ENCODE measurements around the gene AVEN.

AVEN gene

DNA sequence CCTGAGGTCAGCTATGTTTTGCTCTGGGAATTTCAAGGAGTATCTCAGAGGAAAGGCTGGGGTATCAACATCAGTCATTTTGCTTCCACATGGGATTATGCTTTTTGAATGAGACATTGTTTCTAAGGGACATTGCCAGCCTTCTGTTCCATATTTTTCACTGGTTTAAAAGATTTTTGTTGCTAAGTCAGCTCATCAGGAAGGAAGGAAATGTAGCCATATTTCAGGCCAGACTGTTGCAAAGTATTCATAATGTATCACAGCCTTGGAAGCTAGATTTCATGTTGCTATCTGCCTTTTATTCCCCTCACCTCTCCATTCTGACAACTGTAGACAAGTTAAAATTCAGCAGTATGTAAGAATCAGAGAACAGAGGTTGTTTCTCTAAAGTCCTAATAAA lies 131.7 kb downstream of the AVEN start:
- no peak for DNase-seq

DNA sequence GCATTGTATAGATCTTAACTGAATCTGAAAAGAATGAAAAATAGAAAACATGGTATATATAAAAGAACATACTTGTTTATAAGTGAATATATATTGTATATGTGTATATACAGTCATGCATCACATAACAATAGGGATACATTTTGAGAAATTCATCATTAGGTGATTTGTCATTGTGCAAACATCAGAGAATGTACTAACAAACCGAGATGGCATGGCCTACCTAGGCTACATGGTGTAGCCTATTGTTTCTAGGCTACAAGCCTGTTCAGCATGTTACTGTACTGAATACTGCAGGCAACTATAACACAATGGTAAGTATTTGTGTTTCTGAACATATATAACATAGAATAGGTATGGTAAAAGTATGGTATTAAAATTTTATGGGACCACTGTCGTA lies 135.3 kb downstream of the AVEN start:
- DNase-seq, result no peak

DNA sequence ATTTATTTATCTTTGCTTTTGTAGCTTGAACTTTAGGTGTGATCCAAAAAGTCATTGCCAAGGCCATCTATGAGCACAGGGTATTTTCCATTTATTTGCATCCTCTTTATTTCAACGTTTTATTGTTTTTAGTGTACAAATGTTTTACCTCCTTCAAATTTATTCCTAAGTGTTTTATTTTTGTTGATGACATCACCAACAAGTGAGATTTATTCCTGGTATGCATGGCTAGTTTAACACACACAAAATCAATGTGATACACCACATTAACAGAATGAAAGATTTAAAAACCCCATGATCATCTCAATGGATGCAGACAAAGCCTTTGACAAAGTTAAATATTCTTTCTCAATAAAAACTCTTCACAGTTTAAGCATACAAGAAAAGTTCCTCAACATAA lies 137.0 kb downstream of the AVEN start:
- DNase-seq, result no peak

DNA sequence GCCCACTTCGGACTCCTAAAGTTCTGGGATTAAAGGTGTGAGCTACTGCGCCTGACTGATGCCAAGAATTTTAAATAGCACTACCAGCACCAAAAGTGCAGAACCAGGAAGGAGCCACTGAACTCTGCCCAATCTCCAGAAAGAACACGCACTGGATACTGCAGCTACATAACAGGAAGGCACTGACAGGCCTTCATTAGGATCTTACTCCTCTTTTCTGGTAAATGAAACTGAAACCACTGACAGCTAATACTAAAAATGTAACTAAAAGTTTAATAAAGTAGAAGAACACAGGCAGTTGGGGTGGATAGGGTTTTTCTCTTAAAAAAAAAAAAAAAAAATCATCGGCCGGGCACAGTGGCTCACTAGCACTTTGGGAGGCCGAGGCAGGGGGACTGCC lies 144.8 kb downstream of the AVEN start:
- DNase-seq, result no peak

DNA sequence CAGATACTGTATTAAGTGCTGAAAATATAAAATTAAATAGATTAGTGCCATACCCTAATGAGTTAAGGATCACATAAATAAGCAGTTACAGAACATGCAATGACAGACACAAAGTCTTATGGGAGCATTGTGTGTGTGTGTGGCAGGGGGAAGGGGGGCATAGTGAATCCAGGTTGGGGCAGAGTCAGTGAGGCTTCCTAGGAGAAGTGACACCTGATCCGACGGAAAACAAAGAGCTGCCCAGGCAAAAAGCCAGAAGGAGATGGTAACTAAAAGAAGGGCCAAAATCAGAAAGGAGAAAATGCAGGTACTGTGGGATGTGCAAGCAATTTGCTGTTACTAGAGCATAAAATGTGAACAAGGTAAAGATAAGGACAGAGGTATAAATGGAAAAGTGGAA lies 150.8 kb downstream of the AVEN start:
- DNase-seq, result no peak

DNA sequence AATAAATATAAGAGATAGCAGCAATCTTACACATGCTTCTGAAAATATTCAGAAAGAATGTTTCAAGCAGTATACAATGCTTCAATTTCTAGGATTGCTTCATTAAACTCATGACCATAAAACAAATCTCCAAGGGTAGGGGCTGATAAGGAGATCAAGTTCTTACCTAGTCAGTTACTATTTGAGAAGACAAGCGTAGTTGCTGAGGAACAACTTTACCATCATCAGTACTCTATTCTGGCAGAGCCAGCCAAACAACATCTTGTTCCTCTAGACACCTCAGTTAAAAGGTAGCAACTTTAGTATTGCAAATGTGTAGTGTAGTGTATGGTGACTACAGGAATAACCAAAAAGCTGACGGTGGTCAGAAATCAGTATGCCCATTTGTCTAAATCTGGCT lies 156.1 kb downstream of the AVEN start:
- no peak for DNase-seq

DNA sequence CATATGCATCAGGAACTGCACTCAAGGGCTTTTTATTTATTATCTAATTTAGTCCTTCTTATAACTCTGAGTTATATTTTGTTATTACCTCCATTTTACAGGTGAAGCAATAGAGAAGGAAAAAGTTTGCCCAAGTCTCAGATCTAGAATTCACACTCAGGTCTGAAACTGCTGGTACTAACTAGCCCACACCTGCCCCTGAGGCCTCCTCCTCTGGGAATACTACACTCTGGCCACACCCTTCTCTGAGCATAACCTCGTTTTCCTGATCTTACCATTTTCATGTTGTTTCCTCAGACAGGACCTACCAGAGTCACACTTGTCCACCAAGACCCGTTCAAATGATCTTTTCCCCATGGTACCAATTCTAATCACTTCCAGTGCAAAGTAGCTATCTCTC lies 164.8 kb downstream of the AVEN start:
- DNase-seq, result no peak

DNA sequence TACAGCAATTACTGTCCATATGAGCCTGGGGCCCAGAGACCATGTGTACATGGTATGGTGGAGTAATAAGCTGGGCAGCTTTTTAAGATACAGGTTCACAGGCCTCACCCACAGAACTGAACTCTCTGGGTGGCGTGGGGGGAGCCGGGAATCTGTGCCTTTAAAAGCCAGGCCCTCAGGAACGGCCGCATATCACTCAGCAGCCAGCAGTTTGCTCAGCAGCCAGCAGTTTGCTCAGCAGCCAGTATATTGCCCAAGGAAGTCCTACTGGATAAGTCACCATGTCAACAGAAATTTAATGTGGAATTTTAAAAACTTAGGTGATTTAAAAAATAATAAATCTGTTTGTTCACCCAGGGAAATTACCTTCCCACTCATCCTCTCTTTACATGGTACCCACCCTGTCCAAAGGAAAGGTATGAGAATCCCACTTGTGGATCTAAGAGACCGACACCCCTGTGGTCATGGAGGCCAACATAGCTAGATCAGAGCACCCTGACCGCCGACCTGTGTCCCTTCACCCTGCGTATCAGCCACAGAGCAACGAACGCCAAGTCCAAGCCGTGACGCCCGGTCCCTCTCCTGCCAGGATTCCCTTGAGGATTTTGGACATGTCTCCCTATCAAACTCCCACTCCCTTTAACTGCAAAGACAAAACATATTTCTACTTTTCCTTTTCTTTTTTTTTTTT lies 166.4 kb downstream of the AVEN start:
- no peak for DNase-seq

DNA sequence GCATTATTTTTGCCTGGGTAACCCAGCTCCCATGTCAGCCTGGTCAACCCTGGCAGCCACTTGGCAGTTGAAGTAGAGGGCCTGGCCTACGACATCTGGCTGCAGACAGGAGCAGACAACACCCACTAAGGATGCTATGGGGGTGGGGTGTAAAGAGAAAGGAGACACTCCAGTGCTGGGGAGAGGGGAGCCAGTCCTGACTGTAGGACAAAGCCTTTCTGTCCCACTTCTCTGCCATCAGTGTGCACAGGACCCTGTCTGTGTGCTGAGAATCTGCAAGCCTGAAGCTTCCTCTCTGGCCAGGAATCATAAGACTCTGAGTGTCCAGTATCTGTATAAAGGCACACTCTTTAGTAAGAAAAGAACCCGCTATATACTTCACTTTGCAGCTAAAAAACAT lies 167.0 kb downstream of the AVEN start:
- DNase-seq, result no peak

DNA sequence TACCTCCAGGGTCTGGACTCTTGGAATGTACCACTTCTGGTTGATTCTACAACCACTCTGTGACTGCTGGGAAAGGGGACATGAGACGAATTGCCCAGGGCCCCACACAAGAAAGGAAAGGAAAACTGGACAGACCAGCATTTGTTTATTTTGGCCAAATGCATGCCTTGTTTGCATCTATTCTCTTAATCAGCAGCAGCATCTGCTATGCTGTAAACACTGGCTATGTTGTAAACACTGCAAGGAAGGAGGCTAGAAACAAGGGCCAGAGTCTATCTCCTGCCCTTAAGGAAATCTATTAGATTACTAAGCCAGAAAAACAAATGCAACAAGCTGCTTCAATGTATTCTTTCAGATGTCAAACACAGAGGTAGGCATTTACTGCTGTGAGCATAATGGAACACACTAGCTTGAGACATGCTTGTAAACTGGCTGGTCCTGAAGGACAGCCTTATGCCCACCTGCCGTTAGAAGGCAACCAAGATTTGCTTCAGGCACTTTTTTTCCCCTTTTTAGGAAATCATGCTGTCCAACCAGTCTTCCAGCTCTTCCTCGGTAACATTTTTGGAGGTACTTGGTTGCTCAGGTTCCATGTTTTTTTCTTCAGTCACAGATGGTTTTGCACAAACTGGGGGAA lies 172.8 kb downstream of the AVEN start:
- no peak for DNase-seq

DNA sequence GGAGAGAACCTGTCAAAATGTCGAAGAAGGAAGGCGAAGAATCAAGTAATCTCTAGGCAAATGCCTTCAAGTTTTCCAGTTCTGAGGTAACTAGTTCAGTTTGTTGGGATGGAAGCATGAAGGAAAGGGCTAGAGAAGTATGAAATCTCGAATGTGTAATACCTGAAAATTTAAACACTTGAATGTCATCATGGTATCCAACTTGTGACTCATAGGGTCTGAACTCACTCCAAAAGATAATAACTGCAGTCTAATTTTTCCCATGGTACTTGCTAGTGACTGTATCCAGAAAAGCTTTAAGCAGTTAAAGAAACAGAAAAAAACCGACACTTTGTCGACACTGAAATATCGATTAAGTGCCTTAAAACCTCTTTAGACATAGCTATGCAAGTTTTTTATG lies 173.6 kb downstream of the AVEN start:
- DNase-seq, result no peak

DNA sequence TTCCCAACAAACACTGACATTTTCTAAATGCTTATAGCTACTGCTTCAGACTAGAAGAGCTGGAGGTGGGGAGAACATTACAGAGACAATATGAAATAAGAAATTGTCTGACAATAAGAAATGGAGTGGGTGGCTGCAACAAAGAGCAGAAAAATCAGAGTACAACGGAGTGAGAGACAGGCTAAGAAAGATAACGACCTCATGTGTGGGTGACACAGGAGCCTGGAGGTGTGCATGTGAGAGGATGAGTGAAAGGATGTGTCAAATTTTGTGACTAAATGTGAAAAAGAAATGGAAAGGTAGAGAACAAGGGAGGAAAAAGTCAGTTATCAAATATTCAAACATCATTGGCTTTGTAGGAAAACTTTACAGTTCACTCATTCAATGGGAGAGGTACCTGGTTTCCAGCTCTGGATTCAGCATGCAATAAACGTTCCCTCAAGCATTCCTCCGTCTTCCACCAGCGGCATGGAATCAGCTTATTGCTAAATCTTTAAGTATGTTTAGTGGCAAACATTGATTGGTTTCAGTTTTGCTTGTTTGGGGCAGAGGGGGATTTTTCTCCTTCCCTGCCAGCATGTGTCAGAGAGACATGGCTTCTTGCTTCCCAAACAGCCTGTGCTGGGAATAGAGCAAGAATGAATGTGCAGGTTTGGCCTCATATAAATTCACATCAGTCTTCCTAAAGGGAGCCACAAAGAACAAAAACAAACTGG lies 174.5 kb downstream of the AVEN start:
- no peak for DNase-seq

DNA sequence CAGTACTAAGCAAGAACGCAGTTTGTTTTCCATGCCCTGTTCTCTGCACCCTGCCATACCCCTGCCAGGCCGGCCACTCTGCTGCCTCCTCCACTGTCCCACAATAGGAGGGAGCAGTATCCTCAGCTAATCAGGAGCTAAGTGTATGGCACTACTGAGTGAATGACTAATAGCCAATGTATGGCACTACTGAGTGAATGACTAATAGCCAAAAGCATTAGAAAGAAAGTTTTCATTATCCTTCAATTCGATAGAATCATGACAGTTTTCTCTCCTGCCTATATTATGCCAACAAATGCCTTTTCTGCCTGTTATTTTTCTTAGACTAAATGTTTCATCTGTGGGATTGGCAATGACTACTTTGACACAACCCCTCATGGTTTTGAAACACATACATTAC lies 178.2 kb downstream of the AVEN start:
- no peak for DNase-seq

DNA sequence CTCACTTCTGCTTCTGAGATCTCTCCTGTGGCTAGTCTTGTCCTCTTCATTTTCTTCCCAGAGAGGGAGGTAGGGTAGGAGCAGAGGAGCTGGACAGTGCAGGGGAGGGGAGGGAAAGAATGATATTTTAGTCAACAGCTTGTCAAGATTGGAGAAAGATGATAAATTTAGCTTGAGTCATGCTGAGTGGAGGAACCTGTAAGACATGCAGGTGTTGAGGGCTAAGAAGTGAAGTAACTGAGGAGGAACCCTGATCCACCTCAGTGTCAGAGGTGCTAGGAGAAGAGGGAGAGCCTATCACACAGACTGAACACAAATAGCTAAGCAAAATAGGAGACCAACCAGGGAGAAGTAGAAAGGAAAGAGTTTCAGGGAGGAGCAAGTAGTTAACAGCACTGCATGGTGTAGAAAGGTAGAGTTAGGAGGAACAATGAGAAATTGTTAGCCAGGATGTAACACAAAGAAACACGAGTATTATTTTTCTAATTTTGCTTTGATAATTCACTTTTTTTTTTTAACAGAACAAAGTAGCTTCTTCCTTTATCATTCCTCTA lies 178.9 kb downstream of the AVEN start:
- no peak for DNase-seq

DNA sequence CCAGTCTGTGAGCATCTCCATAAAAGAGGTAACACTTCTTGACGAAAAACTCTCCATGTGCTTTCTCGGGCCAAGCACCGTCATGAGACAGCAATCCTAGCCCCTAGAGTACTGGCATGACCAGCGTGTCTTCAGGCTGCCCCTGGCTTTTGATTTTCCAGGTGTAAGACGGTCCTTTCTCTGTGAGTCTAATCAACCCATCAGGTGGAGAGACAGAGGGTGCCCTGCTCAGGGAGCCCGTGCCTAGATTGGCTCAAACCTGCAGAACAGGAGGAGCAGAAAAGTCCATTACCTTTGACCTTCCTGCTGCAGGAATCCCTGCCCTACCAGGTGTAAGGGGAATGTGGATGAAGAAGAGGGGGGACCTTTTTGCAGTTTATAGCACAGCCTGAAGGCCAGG lies 180.2 kb downstream of the AVEN start:
- no peak for DNase-seq

DNA sequence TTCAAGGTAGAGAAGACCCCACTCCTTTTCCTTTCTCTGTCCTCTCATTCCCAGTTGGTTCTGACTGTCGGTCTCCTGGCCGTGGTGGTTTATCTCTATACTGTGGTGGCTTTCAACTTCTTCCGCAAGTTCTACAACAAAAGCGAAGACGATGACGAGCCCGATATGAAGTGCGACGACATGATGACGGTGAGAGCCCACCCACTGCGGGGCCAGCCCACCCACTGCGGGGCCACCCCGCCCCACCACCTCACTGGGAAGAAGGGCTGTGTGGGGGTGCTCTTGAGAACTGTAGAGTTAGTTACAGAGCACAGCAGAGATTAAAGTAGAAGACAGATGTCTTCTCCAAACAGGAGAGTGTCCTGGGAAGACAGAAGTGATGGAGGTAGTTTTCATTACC lies 181.3 kb downstream of the AVEN start:
- no peak for DNase-seq

DNA sequence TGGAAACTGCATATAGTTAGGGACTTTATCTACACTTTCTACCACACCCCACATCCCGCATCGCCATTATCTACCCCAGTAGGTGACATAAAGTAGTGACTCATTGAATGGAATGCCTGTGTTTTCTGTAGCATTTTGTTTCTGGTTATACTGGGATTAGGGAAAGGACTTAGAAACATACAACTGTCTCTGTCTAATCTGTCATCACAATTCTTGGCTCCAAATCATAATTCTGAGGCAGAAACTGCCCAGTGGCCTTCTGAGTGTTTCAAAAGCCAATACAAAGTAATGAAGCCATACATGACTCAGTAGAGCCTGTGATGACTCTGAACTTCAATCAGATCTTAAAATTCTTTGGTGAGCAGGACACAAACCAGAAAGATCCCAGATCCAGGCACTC lies 186.4 kb downstream of the AVEN start:
- no peak for DNase-seq

DNA sequence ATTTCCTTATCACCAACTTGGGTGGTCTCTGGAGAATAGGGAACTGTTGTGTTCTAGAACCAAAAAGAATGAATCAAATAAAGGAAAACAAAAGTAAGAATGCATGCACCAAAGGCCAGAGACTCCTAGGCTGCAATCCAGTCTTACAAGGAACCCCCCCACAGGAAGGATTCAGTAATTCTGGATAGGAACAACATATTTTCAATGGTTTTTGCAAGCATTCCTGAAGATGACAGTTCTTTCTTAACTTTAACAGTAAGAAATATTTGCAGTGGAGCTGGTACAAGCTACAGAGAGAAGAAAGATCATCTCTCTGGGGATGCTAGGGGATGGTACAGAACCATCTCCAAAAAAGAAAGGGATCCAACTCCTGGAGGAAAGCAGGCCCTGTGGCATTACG lies 186.9 kb downstream of the AVEN start:
- DNase-seq, result no peak

DNA sequence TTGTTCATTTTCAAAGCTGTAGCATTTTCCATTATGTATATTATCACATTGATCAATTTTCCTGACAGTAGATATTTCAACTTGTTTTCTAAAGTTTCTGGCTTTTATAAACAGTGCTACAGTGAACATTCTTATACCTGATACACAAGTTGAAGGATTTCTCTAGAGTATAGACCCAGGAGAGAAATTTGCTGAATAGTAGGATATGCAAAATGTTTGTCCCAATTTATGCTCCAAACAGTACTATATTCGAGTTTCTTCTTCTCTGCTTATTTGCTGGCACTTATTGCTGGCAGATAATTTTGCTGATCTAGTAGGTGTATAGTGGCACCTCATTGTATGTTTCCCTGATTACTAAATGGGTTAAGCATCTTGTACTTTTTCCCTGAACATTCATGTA lies 187.9 kb downstream of the AVEN start:
- no peak for DNase-seq

DNA sequence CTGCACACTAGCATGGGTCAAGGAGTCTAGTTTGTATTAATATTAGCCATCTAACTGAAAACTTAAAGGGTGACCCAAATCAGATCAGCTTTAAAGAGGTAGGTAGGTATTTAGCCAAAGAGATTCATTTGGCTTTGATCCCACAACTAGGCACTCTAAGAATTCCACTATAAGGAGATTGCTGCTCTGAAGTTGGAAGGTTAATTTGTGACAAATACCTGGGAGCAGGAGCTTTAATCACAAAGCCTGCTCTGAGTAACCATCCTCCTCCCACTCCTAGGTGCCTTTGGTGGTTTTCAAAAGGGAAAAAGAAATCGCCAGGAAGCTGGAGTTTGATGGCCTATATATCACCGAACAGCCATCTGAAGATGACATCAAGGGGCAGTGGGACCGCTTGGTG lies 191.0 kb downstream of the AVEN start:
- DNase-seq, result no peak

DNA sequence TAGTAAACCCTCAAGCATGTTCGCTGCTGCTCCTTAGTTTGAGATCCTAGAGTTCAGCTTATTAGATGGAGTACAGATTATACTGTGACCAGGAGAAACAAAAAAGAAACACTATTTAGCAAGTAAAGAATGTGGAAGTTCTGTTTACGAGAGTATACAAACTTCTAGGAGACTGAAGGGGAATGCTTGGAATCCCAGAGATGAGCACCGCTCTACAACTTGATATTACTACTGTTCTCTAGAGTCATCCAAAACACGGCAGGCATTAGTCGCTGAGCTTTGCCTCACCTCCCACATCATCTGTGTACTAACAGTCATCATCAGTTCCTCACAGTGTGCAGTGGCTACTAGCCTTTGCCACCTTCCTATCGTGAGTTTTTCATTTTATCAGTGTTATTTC lies 192.1 kb downstream of the AVEN start:
- DNase-seq, result no peak

DNA sequence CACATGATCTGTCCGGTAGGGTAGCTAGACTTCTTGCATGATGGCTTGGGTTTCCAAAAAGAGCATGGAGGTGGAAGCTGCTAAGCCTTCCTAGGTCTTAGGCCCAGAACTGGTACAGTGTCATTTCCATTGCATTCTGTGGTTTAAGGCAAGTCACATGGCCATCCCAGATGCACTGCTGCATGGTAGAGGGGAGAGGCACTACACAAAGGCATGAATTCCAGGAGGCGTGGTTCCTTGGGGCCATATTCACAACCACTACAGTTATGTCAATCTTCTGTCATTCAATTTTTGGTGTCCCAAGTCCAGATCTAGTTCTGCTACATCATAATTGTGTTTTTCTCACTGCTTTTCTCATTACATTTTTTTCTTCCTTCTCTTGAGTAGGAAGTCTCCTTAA lies 192.9 kb downstream of the AVEN start:
- no peak for DNase-seq

DNA sequence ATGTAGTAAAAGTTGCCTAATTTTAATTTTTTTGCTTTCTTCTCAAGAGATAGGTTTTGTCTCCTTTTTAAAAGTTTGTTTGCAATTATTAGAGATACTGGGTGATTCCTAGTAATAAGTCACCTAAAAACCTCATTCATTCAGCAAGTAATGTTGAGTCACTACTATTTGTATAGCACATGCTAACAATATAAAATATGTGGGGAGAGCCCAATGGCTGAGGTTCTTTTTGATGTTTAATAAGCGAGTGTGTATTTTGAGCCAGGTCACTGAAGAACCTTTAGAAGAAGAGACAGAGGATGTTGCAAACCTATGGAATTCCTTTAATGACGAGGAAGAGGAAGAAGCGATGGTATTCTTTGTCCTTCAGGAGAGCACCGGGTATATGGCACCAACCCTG lies 194.4 kb downstream of the AVEN start:
- no peak for DNase-seq

DNA sequence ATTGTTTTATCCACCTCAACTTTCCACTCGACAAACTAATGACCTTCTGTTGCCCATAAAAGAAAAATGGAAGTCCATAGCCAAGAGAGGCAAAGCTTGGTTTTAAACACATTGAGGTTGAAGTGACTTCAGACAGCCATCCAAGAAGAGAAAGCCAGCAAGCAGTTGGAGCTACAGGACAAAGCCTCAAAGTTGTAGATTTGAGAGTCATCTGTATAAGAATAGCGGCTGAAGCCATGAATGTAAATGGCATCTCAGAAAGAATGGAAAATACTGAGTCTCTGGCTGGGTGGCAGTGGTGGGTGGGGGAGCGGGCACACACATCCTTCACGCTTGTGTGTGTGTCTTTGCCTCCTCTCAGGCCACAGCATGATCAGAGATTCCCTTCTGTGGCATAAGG lies 194.8 kb downstream of the AVEN start:
- no peak for DNase-seq
